ENCODE data around the gene FAIM2.

FAIM2 gene

GRCh38 chr12:49917166-49917787 lies 13.6 kb upstream of the FAIM2 start:
- no peak for FAIRE-seq

- FAIRE-seq: no peak
Observed at GRCh38 chr12:49916129-49916919, 12.6 kb upstream of the FAIM2 start.

GRCh38 chr12:49912345-49913255 lies 8.9 kb upstream of the FAIM2 start:
- no peak for FAIRE-seq

- no peak for FAIRE-seq
Observed at GRCh38 chr12:49911213-49911605, 7.5 kb upstream of the FAIM2 start.

- no peak for FAIRE-seq
Observed at GRCh38 chr12:49910331-49911212, 6.9 kb upstream of the FAIM2 start.

GRCh38 chr12:49909826-49910225 lies 6.1 kb upstream of the FAIM2 start:
- no peak for FAIRE-seq

GRCh38 chr12:49909356-49909755 lies 5.7 kb upstream of the FAIM2 start:
- no peak for FAIRE-seq

GRCh38 chr12:49907352-49907751 lies 3.7 kb upstream of the FAIM2 start:
- FAIRE-seq: no peak

- no peak for FAIRE-seq
Observed at GRCh38 chr12:49905718-49906314, 2.1 kb upstream of the FAIM2 start.

GRCh38 chr12:49904601-49905000 lies 901 bp upstream of the FAIM2 start:
- FAIRE-seq: no peak

- FAIRE-seq: no peak
Observed at GRCh38 chr12:49903351-49903699, 375 bp downstream of the FAIM2 start.

- FAIRE-seq: no peak
Observed at GRCh38 chr12:49902399-49903350, 1.0 kb downstream of the FAIM2 start.

- no peak for FAIRE-seq
Observed at GRCh38 chr12:49901986-49902385, 1.7 kb downstream of the FAIM2 start.

- no peak for FAIRE-seq
Observed at GRCh38 chr12:49901026-49901425, 2.7 kb downstream of the FAIM2 start.

- no peak for FAIRE-seq
Observed at GRCh38 chr12:49900371-49900770, 3.3 kb downstream of the FAIM2 start.

- FAIRE-seq: no peak
Observed at GRCh38 chr12:49899921-49900320, 3.8 kb downstream of the FAIM2 start.

GRCh38 chr12:49899286-49899843 lies 4.3 kb downstream of the FAIM2 start:
- FAIRE-seq: no peak

GRCh38 chr12:49897276-49897675 lies 6.4 kb downstream of the FAIM2 start:
- FAIRE-seq: no peak

GRCh38 chr12:49895773-49896172 lies 7.9 kb downstream of the FAIM2 start:
- no peak for FAIRE-seq

GRCh38 chr12:49894751-49895148 lies 8.9 kb downstream of the FAIM2 start:
- no peak for FAIRE-seq

Data from TTC549 (cell line).